Liver (tissue), 9 donors: ENCODE data around the gene SORCS2. TPM values are rescaled to one million over a fixed set of nuclear protein-coding genes. Genes with fewer than 3 reads are reported as not detected.

Experiments used
- DNase-seq: peaks from one replicate; pipeline ENCODE4 v3.0.0-alpha.2; 2017; ENCODE audit warnings: low spot score
- H3K27ac ChIP-seq, 2 donors: one replicate each; pipeline ENCODE4 v1.7.0; 2013; ENCODE audit warnings: inconsistent platforms in 2 of 2, low read length in 2 of 2, control low read depth in 1 of 2, low read depth in 1 of 2, mild to moderate bottlenecking in 1 of 2
- H3K27me3 ChIP-seq, 4 donors: one replicate each; pipeline versions ENCODE4 v1.6.1 to v1.7.0; 2013; ENCODE audit warnings: low read length in 3 of 4, inconsistent platforms in 1 of 4, mild to moderate bottlenecking in 1 of 4, moderate library complexity in 1 of 4; ENCODE audit not compliant: control insufficient read depth in 4 of 4, insufficient read depth in 4 of 4
- H3K36me3 ChIP-seq, 4 donors: one replicate each; pipeline versions ENCODE4 v1.6.1 to v1.7.0; 2013; ENCODE audit warnings: low read length in 3 of 4, mild to moderate bottlenecking in 3 of 4, low read depth in 1 of 4, moderate library complexity in 1 of 4; ENCODE audit not compliant: control insufficient read depth in 4 of 4, insufficient read depth in 3 of 4
- H3K4me1 ChIP-seq, 4 donors: one replicate each; pipeline versions ENCODE4 v1.6.1 to v1.7.0; 2013; ENCODE audit warnings: low read length in 3 of 4, mild to moderate bottlenecking in 3 of 4, moderate library complexity in 1 of 4; ENCODE audit not compliant: control insufficient read depth in 4 of 4, insufficient read depth in 4 of 4
- H3K4me3 ChIP-seq, 3 donors: one replicate each; pipeline versions ENCODE4 v1.6.1 to v1.7.0; 2013; ENCODE audit warnings: low read length in 3 of 3, control low read depth in 1 of 3, low read depth in 1 of 3, mild to moderate bottlenecking in 1 of 3
- H3K9ac ChIP-seq, 2 donors: one replicate each; pipeline ENCODE4 v1.7.0; 2013; ENCODE audit warnings: low read length in 2 of 2, mild to moderate bottlenecking in 2 of 2, moderate library complexity in 2 of 2, control low read depth in 1 of 2, low read depth in 1 of 2
- H3K9me3 ChIP-seq, 4 donors: one replicate each; pipeline versions ENCODE4 v1.6.1 to v1.7.0; 2013; ENCODE audit warnings: low read length in 3 of 4; ENCODE audit not compliant: control insufficient read depth in 4 of 4
- ATF3 ChIP-seq: IDR thresholded peaks from 2 replicates; pipeline ENCODE4 v1.6.1; 2016; ENCODE audit warnings: antibody characterized with exemption
- FOXA1 ChIP-seq: IDR thresholded peaks from 2 replicates; pipeline ENCODE4 v1.6.1; 2016; ENCODE audit warnings: antibody characterized with exemption
- FOXA2 ChIP-seq: IDR thresholded peaks from 2 replicates; pipeline ENCODE4 v1.6.1; 2016; ENCODE audit warnings: antibody characterized with exemption
- GABPA ChIP-seq, 2 donors: IDR thresholded peaks in 1 of 2; conservative IDR thresholded peaks in 1 of 2; 2 replicates each; pipeline ENCODE4 v1.6.1; 2016; ENCODE audit warnings: antibody characterized with exemption in 2 of 2, mild to moderate bottlenecking in 1 of 2, moderate library complexity in 1 of 2
- HNF4A ChIP-seq, 2 donors: conservative IDR thresholded peaks; 2 replicates each; pipeline ENCODE4 v1.6.1; 2016; ENCODE audit warnings: antibody characterized with exemption in 2 of 2, mild to moderate bottlenecking in 2 of 2
- JUND ChIP-seq, 2 donors: IDR thresholded peaks; 2 replicates each; pipeline ENCODE4 v1.6.1; 2016; ENCODE audit warnings: antibody characterized with exemption in 2 of 2
- REST ChIP-seq: IDR thresholded peaks from 2 replicates; pipeline ENCODE4 v1.6.1; 2016; ENCODE audit warnings: antibody characterized with exemption, mild to moderate bottlenecking
- SP1 ChIP-seq: IDR thresholded peaks from 2 replicates; pipeline ENCODE4 v1.6.1; 2018; ENCODE audit warnings: antibody characterized with exemption, mild to moderate bottlenecking
- TAF1 ChIP-seq: conservative IDR thresholded peaks from 2 replicates; pipeline ENCODE4 v1.6.1; 2016; ENCODE audit warnings: antibody characterized with exemption, mild to moderate bottlenecking
- YY1 ChIP-seq: IDR thresholded peaks from 2 replicates; pipeline ENCODE4 v1.6.1; 2016; ENCODE audit warnings: antibody characterized with exemption, mild to moderate bottlenecking
- WGBS: extraction: QIAGEN DNeasy Blood & Tissue Kit; methylation state at CpG from one replicate; pipeline ENCODE4 v1.1.7; 2013; 5-methylcytosine and 5-hydroxymethylcytosine counted together
- polyA plus RNA-seq, 2 donors: library from polyadenylated mRNA; stranded (reverse) in 1 of 2; unstranded in 1 of 2; fragments of 200-250 nt in 1 of 2; fragments of >200 nt in 1 of 2; fragmentation: Nextera tagmentation in 1 of 2; extraction: Ambion mirVana in 1 of 2; gene quantifications; one replicate each; pipeline versions ENCODE4 v1.2.1 to v1.2.3, GENCODE V29; 2013 to 2015
- total RNA-seq, 2 donors: library from RNA; depleted of rRNA; stranded (reverse); fragments of >200 nt; gene quantifications; one replicate each; pipeline ENCODE4 v1.2.3, GENCODE V29; 2014
- TF ChIP-seq, protein P1 (sequence below): IDR thresholded peaks from 2 replicates; pipeline ENCODE4 v1.6.1; 2016; ENCODE audit warnings: antibody characterized with exemption
- TF ChIP-seq, protein P2 (sequence below): fragments of 150-350 bp; IDR thresholded peaks from 2 replicates; pipeline ENCODE4 v1.5.1; 2017; ENCODE audit warnings: improper control_type of control experiment, low read depth, low read length; ENCODE audit not compliant: missing input control
- TF ChIP-seq, protein P3 (sequence below): IDR thresholded peaks from 2 replicates; pipeline ENCODE4 v1.6.1; 2016; ENCODE audit warnings: antibody characterized with exemption
- donor health status: healthy.
- donor health status: healthy.
- donor health status: healthy.
- donor health status: healthy.
- donor health status: healthy.

SORCS2 gene
- total and polyA plus RNA-seq, 4 donors = 0.10 to 1.4 (median 0.92) TPM

DNA sequence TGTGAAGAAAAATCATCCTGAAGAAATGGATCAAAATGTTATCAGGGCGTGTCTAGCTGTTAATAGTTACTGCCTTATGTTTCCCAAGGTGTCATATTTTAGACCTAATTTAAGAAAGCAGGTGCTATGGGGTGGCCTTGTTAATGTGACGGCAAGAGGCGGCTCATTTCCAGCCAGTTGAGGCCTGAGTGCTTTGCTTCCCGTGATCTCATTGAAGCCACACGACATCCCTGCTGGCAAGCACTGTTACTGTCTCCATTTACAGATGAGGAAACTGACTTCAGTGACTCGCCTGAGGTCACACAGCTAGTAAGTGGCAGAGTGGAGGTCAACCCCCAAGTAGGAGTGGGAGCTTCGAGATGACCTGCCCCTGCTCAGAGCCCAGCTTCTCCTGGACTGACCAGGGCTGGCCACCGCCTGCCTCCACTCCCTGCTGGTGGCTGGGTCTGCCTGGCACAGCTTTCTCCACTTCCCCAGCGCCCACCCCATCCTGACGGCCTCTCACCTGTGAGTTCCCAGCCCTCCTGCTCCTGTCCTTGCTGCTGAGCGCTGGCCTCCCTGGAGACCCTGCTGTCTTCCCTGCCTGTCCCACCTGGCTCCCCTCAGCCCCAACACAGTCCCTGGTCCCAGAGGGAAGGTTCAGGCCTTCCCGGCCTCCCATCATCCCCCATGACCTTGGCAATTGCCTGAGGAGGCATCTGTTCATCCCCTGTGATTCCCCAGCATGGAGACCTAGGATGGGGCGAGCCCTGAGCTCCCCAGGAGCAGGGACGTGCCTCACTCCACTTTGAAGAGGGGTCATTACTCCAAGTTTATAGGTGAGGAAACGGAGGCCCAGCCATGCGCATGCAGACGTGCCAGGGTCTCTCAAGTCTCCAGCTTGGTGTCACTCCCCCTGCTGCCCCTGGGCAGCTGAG lies 47.7 kb upstream of the SORCS2 start:
- no peak overlapping the region for H3K9ac ChIP-seq
- no peaks in the 10 kb centered on the region for H3K4me1 ChIP-seq
- no peak overlapping the region for H3K27ac ChIP-seq
- H3K27me3 ChIP-seq = no peaks in the 10 kb centered on the region
- no peak for DNase-seq
- WGBS = 90% methylated on average over 17 of the region's 17 CpGs
- no peak overlapping the region for H3K4me3 ChIP-seq
- H3K9me3 ChIP-seq = no peaks in the 10 kb centered on the region
- TF ChIP-seq GABPA (IDR thresholded peaks at IDR 0.05 in 1 of 2, conservative IDR thresholded peaks at IDR 0.05 in 1 of 2) (no peak), YY1 (no peak), HNF4A (conservative IDR thresholded peaks at IDR 0.05) (no peak), FOXA1 (no peak), TAF1 (no peak), FOXA2 (no peak), ATF3 (no peak)
- TF ChIP-seq, protein P1, sequence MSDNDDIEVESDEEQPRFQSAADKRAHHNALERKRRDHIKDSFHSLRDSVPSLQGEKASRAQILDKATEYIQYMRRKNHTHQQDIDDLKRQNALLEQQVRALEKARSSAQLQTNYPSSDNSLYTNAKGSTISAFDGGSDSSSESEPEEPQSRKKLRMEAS = no peak
- TF ChIP-seq, protein P2, sequence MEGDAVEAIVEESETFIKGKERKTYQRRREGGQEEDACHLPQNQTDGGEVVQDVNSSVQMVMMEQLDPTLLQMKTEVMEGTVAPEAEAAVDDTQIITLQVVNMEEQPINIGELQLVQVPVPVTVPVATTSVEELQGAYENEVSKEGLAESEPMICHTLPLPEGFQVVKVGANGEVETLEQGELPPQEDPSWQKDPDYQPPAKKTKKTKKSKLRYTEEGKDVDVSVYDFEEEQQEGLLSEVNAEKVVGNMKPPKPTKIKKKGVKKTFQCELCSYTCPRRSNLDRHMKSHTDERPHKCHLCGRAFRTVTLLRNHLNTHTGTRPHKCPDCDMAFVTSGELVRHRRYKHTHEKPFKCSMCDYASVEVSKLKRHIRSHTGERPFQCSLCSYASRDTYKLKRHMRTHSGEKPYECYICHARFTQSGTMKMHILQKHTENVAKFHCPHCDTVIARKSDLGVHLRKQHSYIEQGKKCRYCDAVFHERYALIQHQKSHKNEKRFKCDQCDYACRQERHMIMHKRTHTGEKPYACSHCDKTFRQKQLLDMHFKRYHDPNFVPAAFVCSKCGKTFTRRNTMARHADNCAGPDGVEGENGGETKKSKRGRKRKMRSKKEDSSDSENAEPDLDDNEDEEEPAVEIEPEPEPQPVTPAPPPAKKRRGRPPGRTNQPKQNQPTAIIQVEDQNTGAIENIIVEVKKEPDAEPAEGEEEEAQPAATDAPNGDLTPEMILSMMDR = no peak
- H3K36me3 ChIP-seq = no peaks in the 10 kb centered on the region

- Histone ChIP-seq H3K4me1 (no peaks in the 10 kb centered on the region), H3K27me3 (no peaks in the 10 kb centered on the region), H3K9ac (no peak overlapping the region), H3K9me3 (no peaks in the 10 kb centered on the region), H3K36me3 (no peaks in the 10 kb centered on the region), H3K4me3 (no peak overlapping the region), H3K27ac (no peak overlapping the region)
- 81% methylated on average over 14 of the region's 14 CpGs for WGBS
- no peak for TF ChIP-seq SP1
- no peak for TF ChIP-seq REST
- TF ChIP-seq, protein P3, sequence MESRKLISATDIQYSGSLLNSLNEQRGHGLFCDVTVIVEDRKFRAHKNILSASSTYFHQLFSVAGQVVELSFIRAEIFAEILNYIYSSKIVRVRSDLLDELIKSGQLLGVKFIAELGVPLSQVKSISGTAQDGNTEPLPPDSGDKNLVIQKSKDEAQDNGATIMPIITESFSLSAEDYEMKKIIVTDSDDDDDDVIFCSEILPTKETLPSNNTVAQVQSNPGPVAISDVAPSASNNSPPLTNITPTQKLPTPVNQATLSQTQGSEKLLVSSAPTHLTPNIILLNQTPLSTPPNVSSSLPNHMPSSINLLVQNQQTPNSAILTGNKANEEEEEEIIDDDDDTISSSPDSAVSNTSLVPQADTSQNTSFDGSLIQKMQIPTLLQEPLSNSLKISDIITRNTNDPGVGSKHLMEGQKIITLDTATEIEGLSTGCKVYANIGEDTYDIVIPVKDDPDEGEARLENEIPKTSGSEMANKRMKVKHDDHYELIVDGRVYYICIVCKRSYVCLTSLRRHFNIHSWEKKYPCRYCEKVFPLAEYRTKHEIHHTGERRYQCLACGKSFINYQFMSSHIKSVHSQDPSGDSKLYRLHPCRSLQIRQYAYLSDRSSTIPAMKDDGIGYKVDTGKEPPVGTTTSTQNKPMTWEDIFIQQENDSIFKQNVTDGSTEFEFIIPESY = no peak
- TF ChIP-seq, protein P1 = no peak
- TF ChIP-seq JUND (IDR thresholded peaks at IDR 0.05) = no peak
- no peak for TF ChIP-seq HNF4A (conservative IDR thresholded peaks at IDR 0.05)
- no peak for TF ChIP-seq YY1
- TF ChIP-seq ATF3 = no peak
- DNase-seq = no peak
Observed at GRCh38 chr4:7145291-7145934, 46.9 kb upstream of the SORCS2 start.
